Activated T-cell treated with anti-CD3 and anti-CD28 coated beads for 1 hour (primary cell): Measurements from ENCODE around the gene GJC2.

Experiments
- DNase-seq: peaks from one replicate; pipeline ENCODE4 v3.0.0-alpha.2; 2020; ENCODE audit warnings: low read depth

The GJC2 gene

DNA sequence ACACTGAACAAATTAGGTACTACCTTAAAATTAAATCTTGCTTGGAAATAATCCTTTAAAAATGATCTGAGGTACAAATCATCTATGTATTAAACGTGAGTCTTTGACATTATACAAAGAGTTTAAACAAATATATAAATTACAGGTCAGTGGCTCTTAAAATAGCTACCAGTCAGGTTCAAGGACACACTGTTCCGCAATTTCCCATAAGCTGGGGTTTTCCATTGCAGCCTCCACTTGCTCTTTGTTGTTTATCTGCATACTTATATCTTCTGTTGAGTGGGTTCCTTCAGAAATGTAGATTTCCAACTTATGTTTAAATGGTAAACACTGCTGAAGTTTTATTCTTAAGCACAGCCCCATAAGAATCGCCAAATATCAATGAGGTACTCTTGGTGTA, 34.9 kb upstream of the GJC2 start:
- no peak for DNase-seq

DNA sequence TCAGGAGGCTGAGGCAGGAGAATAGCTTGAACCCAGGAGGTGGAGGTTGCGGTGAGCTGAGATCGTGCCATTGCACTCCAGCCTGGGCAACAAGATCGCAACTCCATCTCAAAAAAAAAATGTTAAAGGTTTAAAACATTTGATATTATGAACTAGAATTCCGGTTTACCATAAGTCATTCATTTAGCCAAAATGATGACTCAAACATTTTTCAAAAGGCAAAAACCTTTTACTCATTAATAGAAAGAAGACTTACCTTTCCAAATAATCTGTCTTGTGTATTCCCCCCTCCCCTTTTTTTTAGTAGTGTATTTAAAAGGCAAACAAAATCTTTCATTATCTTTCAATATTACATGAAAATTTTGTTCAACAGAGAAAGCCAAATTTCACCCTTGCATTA, 32.4 kb upstream of the GJC2 start:
- no peak for DNase-seq

DNA sequence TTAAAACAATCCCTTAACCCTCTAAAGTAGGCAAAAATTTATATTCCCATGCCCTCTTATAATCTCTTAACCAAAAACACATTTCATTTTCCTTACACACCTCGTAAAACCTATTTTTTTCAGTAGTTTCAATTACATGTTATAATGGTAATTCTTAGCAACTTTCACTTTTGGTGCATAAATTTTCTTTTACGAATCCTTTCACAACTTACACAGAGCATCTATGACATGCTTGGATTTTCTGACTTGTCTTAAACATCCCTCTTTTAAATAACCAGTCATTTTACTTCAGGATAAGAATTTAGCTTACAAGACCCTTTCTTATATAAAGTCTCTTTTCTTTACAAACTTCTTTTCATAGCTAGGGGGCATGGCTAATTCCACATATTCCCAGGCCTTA, 31.7 kb upstream of the GJC2 start:
- no peak for DNase-seq

DNA sequence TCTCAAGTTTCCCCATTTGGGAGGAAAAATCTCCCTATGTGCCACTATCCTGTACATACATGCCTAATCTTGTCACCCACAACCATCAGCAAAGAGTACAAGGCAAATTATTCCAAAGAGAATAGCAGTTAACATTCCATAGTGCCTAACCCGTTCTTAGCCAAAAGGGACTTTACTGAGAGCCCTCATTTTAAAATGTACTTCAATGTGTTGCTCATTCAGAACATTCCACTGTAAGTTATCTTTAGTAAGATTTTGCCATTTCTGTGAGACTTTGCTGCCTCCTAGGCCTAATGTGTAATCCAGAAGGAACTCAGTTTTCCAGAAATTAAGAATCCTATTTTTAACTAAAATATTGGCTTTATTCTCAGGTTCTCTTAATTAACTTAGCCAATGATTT, 29.4 kb upstream of the GJC2 start:
- no peak for DNase-seq

DNA sequence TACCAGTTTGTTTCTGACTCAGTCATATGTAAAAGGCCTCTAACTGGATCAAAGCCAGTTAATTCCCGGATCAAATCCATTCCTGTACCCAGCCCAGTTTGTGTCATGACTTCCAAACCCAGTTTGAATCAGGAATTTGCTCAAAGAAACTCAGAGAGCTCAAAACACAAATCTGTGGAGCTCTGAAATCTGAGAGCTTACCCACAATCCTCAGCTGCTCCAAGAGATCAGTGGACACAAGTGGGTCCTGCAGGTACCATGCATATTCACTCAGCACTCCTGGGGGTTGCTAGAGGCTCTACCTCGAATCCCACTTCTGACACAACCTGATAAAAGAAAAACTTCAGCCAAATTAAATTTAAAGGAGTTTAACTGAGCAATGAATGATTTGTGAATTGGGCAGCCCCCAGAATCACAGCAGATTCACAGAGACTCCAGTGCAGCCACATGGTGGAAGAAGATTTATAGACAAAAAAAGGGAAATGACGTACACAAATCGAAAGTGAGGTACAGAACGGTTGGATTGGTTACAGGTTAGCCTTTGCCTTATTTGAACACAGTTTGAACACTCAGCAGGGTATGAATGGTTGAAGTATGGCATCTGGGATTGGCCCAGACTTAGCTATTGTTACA, 28.8 kb upstream of the GJC2 start:
- no peak for DNase-seq

DNA sequence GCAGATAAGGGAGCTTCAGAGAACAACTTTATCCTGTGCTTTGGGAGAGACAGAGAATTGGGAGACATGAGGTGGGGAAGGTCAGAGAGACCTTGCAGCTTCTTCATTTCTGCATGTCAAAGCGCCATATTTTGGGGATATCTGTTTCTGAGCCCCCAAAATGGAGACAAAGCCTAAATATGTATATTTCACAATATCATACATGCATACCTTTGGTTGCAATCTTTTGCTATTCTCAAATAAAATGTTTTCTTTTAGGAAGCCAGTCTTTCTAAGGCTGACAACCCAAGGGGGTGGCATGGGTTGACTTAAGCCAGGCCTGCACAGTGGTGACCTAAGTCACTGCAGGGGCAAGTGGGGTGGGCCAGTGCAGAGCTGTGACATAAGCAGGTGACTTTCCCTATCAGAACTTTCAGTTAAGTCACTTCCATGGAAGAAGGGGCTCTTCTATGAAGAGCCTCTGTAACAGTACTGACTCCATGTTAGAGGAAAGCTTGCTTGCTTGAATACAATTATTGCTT, 26.7 kb upstream of the GJC2 start:
- DNase-seq, result no peak

DNA sequence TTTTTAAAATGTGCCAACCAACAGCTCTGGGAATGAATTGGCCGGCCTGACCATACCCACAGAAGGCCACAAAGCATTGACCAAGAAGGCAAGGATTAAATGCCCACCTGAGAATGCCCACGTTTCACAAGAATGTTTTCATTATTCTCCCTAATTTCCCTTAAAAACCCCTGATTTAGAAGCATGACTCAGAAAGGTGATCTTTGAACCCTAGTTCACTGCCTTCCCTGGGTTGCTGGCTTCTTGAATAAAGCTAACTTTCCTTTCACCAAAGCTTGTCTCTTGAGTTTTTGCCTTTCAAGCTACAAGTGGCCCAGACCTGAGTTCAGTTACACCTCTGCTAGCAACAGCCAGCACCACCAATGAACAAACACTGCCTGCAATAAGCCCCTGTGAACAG, 26.2 kb upstream of the GJC2 start:
- no peak for DNase-seq

DNA sequence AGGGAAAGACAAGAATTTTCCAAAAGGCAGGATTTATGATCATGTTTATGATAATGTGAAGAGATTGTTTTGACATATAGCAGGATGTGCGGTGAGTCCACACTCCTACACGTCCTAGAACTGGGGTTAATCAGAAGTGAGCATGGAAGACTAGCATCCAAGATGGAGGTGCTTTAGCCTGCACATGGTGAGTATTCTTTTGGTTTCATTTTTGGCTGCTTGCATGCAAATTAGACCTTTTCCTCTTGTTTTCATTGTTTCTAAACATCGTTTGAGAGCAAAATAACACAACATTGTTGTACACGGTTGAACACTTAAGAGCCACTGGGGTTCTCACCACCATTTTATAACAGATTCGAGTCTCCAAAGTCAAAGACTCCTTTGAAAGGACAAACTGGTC, 24.5 kb upstream of the GJC2 start:
- DNase-seq, result no peak

DNA sequence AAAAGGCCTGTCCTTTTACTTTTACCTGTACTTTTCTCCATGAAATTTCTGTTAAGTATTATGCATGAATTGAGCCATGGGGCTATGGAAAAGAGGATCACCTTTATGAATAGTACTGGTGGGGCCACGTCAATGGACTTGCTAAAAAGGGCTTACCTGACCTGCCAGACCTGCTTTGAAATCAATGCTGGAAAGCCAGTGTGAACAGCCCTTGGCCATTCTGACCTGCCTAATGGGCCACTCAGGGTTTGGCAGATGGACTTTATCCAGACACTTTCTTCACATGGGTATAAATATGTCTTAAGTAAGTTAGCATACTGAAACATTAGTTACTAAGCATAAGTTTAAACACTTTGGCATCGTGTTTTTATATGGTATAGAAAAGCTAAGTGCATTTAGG, 18.0 kb upstream of the GJC2 start:
- DNase-seq, result no peak

DNA sequence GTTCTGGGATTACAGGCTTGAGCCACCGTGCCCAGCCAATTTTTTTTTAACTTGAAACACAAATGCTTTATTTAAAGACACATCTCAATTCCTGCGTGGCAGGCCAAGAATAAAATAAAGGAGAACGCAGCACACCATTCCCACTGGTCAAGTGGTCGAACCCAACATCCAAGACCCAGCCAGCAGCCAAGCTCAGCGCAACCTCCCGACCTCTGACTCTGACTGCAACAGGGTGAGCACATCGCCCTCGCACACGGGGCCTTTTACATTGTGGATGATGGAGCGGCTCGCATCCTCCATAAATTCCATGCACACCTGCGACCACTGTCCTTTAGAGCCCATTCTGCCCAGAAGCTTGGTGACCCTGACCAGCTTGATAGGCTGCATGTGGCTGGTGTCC, 15.1 kb upstream of the GJC2 start:
- no peak for DNase-seq

DNA sequence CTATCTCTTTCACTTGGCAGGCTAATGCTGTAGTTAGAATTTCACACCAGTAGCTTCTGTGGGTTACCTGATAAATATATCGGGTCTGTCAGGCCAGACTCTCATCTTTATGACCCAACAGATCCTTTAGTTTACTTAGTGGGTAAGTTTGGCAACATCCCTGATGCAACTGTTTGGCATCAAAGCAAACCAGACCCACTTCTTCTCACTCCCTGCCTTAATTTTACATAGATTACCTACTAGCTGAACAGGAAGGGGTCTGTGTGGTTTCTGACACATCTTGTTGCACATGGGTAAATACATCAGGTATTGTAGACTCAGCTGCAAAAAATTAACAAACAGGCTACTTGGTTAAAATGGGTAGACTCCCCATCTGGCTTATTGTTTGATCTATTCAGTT, 12.8 kb upstream of the GJC2 start:
- DNase-seq, result no peak

DNA sequence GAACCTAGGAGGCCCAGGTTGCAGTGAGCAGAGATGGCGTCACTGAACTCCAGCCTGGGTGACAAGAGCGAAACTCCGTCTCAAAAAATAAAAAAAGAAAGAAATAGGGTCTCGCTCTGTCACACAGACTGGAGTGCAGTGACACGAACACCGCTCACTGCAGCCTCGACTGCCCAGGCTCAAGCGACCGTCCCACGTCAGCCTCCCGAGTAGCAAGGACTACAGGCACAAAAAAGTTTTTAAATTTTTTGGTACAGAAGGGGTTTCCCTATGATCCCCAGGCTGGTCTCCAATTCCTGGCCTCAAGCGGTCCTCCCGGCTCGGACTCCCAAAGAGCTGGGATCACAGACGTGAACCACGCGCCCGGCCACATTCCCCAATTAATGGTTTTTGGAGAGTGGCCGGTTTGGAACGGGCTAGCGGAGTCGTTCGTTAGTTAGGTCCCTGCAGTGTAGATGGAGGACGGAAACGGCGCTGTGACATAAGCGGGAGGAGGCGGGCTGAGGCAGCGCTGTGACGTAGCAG, 10.3 kb upstream of the GJC2 start:
- DNase-seq, result no peak

DNA sequence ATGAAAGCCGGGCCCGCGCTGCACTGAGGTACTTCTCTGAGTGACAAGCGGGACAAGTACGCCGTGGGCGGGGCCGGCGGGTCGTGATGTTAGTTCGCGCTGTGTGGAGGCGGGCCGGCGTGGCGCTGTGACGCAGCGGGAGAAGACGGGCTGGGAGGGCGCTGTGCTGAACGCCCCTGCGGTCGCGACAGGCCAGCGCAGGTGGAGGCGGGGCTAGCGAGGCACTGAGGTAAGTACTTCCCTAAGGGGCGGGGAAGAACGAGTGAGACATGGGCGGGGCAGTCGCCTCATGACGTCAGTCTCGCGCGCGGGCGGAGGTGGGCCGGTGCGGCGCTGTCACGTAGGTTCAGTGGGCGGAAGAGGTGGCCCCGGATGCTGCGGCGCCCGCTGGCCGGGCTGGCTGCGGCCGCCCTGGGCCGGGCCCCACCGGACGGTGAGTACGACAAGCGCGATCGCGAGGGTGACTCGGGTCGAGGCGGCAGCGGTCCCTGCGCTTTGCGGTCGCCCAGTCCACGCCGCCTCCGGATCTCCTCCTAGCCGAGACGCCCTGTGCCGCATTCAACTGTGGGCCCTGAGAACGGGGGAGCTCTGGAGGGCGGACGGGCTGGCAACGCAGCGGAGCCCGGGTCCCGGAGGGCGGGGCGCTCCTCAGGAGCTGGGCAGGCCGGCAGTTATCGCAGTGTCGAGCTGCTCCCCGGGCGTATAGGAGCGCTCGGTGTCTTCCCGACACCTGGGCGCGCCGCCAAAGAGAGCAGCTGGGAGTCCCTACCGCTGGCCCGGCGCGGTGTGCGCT, 9.6 kb upstream of the GJC2 start, which contains the start of gene GUK1:
TSS of gene GUK1 (plus strand) at position 349 of the 793 bp plus-strand sequence. CDS start at position 373, 24 bp downstream.
- peak; percentile 99 for DNase-seq

DNA sequence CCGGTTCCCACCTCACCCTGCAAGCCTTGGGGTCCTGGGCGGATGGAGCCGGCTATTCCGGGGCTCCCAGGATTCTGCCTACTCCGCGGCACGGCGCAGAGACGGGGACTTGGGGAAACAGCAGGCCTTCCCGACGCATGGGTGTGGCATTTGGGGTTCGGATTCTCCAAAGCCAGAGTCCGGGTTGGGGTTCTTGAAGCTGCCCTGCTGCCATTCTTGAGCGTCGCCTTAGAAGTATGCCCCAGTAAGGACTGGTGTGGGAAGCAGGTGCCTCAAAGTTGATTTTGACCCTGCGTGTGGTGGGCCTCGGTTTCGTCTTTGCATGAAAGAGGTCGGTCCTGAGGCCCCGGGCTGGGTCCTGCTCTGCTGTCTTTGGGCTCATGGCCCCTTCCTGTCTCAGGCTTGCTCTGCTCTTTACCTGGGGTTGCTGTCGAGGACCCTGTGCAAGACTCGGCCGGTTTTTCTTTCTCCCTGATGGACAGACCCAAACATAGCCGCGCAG, 9.0 kb upstream of the GJC2 start:
- DNase-seq, result no peak

DNA sequence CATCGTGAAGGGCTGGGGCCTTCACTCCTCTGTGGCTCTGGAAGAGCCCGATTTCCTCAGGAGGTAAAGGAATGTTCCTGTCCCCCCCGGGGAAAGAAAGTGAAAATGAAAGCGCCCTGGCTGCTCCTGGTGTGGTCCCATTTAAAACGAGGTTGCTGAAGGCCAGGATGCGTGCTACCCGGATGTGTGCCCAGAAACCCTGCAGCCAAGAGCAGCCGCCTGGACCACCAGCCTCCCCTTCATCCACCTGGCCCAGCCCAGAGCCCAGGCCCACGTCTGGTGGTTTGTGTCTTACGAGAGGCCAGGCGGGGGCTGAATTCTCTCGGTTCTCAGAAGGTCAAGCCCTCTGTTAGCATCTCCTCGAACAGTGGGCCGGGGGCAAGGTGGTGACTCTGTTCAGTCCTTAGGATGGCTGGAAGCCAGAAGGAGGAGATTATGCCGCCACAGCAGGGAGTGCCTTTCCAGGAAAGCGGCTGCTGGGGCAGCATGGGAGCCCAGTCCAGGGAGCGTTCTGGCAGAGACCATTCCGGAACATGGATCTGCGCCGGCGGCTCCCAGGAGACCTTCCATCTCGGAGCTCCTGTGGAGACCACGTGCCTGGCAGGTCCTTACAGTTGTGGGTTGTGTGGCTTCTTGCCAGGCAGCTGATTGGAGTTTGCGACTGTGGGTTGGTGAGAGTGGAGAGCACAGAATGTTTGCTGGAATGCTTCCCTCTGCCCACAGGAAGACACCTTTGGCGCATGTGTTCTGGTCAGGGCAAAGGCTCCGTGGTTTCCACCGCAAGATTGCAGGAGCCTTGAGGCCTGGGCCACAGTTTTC, 8.3 kb upstream of the GJC2 start:
- DNase-seq, result no peak

DNA sequence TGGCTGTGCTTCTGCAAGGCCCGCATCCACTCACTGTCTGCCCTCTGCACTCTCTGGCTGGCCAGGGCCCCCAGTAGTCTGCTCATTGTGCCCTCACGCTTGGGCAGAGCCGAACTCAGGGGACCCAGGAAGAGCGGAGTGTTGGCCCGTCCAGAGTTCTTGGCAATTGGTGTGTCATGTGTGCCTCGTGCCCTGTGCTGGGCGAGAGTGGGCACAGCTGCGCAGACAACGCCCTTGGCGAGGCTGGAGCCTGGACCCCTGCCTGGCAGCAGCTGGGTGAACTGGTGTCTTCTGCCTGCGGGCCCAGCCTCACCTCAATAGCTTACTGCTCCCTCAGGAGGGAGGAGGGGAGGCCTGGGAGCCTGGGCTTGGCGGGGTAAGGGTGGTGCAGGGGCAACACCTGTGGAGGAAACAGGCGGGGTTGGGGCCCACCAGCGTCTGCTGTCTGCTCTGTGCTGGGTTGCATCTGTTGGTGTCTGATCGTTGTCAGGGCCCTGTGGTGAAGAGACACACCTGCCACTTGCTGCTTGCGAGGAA, 7.5 kb upstream of the GJC2 start:
- DNase-seq, result no peak

DNA sequence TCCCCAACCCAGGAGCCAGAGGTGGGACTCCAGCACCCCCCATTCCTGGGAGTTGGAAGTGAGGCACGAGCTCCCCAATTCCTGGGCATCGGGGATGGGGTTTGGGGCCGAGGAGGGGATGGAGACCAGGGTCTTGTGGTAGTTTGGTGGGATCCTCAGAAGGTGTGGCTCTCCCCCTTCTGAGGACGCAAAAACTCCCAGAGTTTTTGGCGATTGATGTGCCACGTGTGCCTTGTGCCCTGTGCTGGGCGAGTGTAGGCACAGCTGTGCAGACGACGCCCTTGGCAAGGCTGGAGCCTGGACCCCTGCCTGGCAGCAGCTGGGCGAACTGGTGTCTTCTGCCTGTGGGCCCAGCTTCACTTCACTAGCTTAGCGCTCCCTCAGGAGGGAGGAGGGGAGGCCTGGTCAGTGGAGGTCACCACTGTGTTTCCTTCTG, 7.0 kb upstream of the GJC2 start:
- DNase-seq, result no peak

DNA sequence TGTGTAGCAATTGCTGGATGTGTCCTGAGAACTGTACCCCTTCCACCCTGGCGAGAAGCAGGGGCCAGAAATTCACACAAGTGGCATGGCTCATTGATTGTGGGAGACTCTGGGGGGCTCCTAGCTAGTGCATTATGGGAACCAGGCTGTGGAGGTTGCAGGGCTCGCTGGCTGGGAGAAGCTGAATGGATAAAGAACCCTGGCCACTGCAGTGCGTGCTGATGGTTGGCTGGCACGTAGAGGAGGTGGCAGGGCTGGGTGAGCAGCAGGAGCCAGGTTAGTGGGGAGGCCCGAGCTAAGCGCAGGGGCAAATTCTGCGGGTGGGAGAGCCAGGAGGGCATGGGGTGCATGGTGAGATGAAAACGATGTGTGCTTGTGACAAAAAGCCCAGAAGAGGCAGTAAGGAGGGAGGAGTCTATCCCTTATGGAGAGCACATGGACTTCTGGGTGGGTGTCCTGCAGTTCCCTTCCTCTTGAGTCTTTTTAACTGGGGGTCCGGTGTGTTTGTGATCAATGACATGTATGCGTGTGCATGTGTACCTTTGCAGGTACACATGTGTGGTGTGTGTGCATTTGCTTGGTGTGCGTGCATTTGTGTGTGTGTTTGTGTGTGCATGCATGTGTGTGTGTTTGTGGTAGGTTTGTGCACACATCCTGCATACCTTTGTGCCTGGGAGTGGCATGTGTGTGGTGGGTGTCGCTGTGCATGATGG, 6.1 kb upstream of the GJC2 start:
- DNase-seq, result no peak

DNA sequence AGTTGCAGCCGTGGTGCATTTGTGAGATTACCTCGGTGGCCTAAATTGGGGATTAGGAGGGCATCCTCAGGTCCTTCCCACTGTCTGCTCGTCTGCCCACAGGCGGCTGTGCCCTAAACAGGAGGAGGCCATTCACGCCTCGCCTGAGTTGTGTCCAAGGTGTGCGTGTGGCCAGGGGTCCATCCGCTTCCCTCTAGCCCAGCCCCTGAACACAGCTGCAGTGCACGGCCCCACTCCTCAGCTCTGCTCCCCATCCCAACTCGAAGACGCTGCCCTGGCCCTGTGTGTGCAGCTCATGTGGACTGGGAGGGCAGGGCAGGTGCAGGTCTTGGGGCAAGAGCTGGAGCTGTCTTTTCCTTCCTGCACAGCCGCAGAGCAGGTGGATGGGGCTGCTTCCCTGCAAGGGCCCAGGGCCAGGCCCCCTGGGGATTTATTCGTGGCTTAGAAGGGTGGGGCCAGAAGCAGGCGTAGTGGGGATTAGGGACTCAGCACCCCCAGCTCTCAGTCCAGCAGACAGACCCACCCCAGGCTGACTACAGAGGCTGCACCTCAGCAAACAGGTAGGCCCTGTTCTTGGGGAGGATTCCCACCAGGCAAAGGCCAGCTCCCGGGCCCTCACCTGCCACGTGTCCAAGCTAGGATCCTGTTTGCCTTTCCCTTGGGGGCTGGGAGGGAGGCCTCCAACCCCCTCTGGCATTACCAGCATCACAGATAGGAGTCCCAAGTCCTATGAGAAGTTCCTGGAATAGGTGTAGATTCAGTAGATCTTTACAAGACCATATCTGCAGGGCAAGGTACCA, 5.3 kb upstream of the GJC2 start:
- DNase-seq, result no peak

DNA sequence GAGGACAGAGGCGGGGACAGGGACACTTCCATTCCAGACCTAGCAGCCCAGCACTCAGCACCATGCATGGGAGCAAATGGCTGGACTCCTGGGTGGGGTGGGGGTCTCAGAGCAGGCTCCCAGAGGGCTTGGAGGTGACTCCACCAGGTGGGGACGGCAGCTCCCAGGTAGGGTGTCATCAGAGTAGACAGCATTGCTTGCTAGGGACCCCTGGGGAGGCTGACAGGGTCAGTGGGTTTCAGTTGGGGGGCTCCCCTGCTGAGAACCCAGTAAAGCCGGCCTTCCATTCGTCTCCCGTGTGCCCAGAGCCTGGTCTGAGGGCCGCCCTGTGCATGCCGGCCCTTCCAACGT, 4.8 kb upstream of the GJC2 start:
- DNase-seq, result no peak
